ENCODE results near the gene BCAN. TPM values are rescaled to one million over a fixed set of nuclear protein-coding genes. Genes with fewer than 3 reads are reported as not detected.

The BCAN gene
- total RNA-seq, 1 experiment from 2014 or later: 1.2 TPM

GRCh38 chr1:156662800-156663055, 20.8 kb downstream of the BCAN start:
- no peak overlapping the region for H3K4me2 ChIP-seq (ENCODE audit: insufficient read depth, insufficient read length, low read length)
- H3K18ac ChIP-seq (ENCODE audit: insufficient read length, low read depth, low read length): no peak overlapping the region
- no peak overlapping the region for H2BK5ac ChIP-seq (ENCODE audit: insufficient read length, low read length)
- no peak for TF ChIP-seq CTCF (conservative IDR thresholded peaks at IDR 0.05)
- Mint-ChIP-seq H3K4me1 (peaks cover 81 to 84% of the 10 kb centered on the region in 2 experiments), H3K9me3 (no peaks in the 10 kb centered on the region; a peak in 1 of 5 replicates), H3K27me3 (ENCODE audit: low read depth) (peaks cover 24% of the 10 kb centered on the region), H3K4me3 (peak overlapping the region in 1 of 2 experiments; percentile 5; a peak in 1 of 5 replicates), H3K36me3 (ENCODE audit: insufficient read depth in 1 of 3, low read depth in 3 of 3) (no peaks in the 10 kb centered on the region), H3K27ac (peak overlapping the region; percentile 36 to 99 (median 64); a peak in 6 of 7 replicates)
- H3K23me2 ChIP-seq (ENCODE audit: insufficient read length, low read depth, low read length, poor library complexity, severe bottlenecking): no peaks in the 10 kb centered on the region
- DNase-seq: no peak
- no peaks in the 10 kb centered on the region for H3K9me3 ChIP-seq (ENCODE audit: control insufficient read depth, low read depth, low read length)
- H3K79me2 ChIP-seq (ENCODE audit: insufficient read depth, low read length): no peaks in the 10 kb centered on the region
- no peak overlapping the region for H3K4ac ChIP-seq (ENCODE audit: low read depth, low read length)
- H2BK20ac ChIP-seq (ENCODE audit: low read depth, low read length, poor library complexity, severe bottlenecking): no peak overlapping the region
- WGBS (ENCODE audit: extremely low coverage, insufficient read length, low lambda C conversion rate): no CpG with 5 or more reads among the region's 5 CpGs
- no peak overlapping the region for H3K14ac ChIP-seq (ENCODE audit: insufficient read depth, low read length)
- no peak overlapping the region for H4K91ac ChIP-seq (ENCODE audit: insufficient read length, low read depth, low read length)
- no peaks in the 10 kb centered on the region for H4K20me1 ChIP-seq (ENCODE audit: control insufficient read depth, insufficient read depth, insufficient read length)
- no peak overlapping the region for H3K23ac ChIP-seq (ENCODE audit: insufficient read length, low read depth, low read length)
- H3T11ph ChIP-seq (ENCODE audit: low read length): no peak overlapping the region
- H4K5ac ChIP-seq (ENCODE audit: insufficient read length, low read depth, low read length): no peak overlapping the region
- no peak overlapping the region for H2AFZ ChIP-seq (ENCODE audit: low read length)
- no peaks in the 10 kb centered on the region for H3K79me1 ChIP-seq (ENCODE audit: insufficient read depth, low read depth, low read length, poor library complexity, severe bottlenecking)
- no peaks in the 10 kb centered on the region; the same call in 1 of the 2 replicates for H3K27me3 ChIP-seq (ENCODE audit: insufficient read depth, low read length)
- no peak overlapping the region for H3K27ac ChIP-seq (ENCODE audit: insufficient read length, low read depth, low read length)
- H3K9ac ChIP-seq (ENCODE audit: extremely low read depth, insufficient read length, low read length): no peak overlapping the region
- H2AK5ac ChIP-seq (ENCODE audit: insufficient read length, low read length): no peak overlapping the region
- no peak overlapping the region for H3K56ac ChIP-seq (ENCODE audit: insufficient read length, low read depth, low read length)
- peaks cover 19% of the 10 kb centered on the region; the same call in 1 of the 2 replicates for H3K4me1 ChIP-seq (ENCODE audit: insufficient read depth, low read length)
- no peak overlapping the region for H2BK15ac ChIP-seq (ENCODE audit: low read depth, low read length)
- H2BK120ac ChIP-seq (ENCODE audit: low read depth, low read length, poor library complexity, severe bottlenecking): no peak overlapping the region
- no peak overlapping the region for H2BK12ac ChIP-seq (ENCODE audit: insufficient read length, low read depth, low read length)
- H4K8ac ChIP-seq (replicated peaks; ENCODE audit: insufficient read length, low read depth, low read length): no peak overlapping the region
